ENCODE data around the gene COPZ2. TPM values are rescaled to one million over a fixed set of nuclear protein-coding genes. Genes with fewer than 3 reads are reported as not detected.

Gene COPZ2
- total and polyA plus RNA-seq, 9 of the 15 experiments (the other 6 are each of a cell fraction or from before 2014, with no cell fraction given), result 0.22 to 0.49 TPM; not detected in 7

GRCh38 chr17:48002266-48002915 lies 35.2 kb downstream of the COPZ2 start (continued):
- TF ChIP-seq BACH1 (tag; IDR thresholded peaks at IDR 0.05), result peak; percentile 94
- peak; percentile 70 for TF ChIP-seq FOSL1 (tag; conservative IDR thresholded peaks at IDR 0.05)
- peak; percentile 31; the same call in 1 of the 2 replicates for TF ChIP-seq ETV1 (tag; conservative IDR thresholded peaks at IDR 0.05; ENCODE audit: low read depth)
- no peak for TF ChIP-seq CCAR2 (IDR thresholded peaks at IDR 0.05; ENCODE audit: low read depth, low read length)
- TF ChIP-seq HIVEP1 (CRISPR knock-in tag; IDR thresholded peaks at IDR 0.05), result no peak
- TF ChIP-seq NFRKB (IDR thresholded peaks at IDR 0.05; ENCODE audit: low read depth), result peak; percentile 75; the same call in 1 of the 2 replicates
- peak; percentile 55; the same call in 1 of the 2 replicates for TF ChIP-seq GTF2E2 (tag; IDR thresholded peaks at IDR 0.05)
- no peak for TF ChIP-seq PURB (CRISPR knock-in tag; IDR thresholded peaks at IDR 0.05; ENCODE audit: low read depth)
- TF ChIP-seq GTF2A2 (tag; IDR thresholded peaks at IDR 0.05), result no peak
- TF ChIP-seq EP400 (IDR thresholded peaks at IDR 0.05), result peak; percentile 31; the same call in 1 of the 2 replicates
- TF ChIP-seq CHD7 (IDR thresholded peaks at IDR 0.05; ENCODE audit: low read depth, low read length), result no peak
- no peak for TF ChIP-seq MAX (CRISPR knock-in tag; IDR thresholded peaks at IDR 0.05)
- TF ChIP-seq ELF2 (CRISPR knock-in tag; IDR thresholded peaks at IDR 0.05), result no peak
- TF ChIP-seq ZNF398 (CRISPR knock-in tag; IDR thresholded peaks at IDR 0.05), result no peak
- no peak for TF ChIP-seq HNRNPUL1 (IDR thresholded peaks at IDR 0.05; ENCODE audit: low read length)
- peak; percentile 64; the same call in 1 of the 2 replicates for TF ChIP-seq ELF4 (CRISPR knock-in tag; IDR thresholded peaks at IDR 0.05)

Data from K562 (cell line).